Hypothalamus (tissue), 51 donors: ENCODE data around the gene CTBP1.

ENCODE experiments used
- DNase-seq, 51 donors: peaks; one replicate each; lab custom pipeline; 2025; lab: John Stamatoyannopoulos, UW

Gene CTBP1

DNA sequence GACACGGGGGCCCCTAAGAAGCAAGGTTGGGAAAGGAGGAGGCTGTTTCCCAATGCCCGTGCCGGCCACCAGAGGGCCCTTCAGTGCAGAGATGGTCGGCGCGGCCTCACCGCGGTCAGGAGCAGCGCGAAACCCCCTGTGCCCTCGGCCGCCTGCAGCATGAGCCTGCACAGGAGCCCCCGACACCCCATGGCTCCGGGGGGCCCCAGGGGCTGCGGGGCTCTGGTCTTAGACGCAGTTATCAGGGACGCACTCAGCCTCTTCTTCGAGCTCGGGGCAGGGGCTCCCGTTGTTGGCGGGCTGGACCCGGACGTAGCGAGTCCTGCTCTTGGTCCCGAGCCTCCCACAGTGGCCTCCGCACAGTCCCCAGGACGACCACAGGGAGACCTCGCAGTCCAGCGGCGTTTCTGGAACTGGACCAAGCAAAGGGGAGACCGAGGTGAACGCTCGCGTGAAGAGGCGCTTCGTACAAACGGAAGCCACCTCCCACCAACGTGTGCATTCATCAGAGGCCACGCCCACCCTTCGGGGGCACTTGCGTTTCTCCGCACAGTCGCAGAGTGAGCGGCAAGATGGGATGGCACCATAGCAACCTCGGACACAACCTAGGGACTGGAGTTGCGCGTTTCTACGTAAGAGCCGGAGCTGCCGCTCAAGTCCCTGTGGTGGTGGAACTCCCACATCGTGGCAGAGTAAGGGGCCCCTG is 81.5 kb downstream of the CTBP1 start:
- peak in 44 of 51 donors; percentile 13 to 78 (median 51) for DNase-seq

GRCh38 chr4:1166509-1167243 is 82.3 kb downstream of the CTBP1 start:
- DNase-seq = no peak

- no peak for DNase-seq
Measured at GRCh38 chr4:1164956-1165545, 83.9 kb downstream of the CTBP1 start.

GRCh38 chr4:1164444-1164843 is 84.5 kb downstream of the CTBP1 start:
- DNase-seq = no peak

DNA sequence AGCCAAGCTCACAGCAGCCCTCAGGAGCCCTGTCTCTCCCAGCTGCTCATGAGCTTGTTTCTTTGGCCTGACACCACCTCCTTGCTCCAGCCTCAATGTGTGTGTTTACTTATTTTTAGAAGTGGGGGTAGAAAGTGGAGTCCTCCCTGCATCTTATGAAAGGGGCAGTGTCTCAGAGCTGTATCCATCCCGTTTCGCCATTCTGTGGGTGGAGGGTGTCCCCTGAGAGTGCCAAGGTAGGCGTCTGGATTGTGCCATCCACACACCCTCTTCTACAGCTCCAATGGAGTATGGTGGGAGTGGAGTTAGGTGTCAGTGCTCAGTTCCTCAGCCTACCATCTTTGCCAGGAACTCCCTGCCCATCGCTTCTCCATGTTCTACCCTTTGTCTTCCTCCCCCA is 84.9 kb downstream of the CTBP1 start:
- no peak for DNase-seq
